Loucy (cell line): ENCODE measurements around the gene ABLIM2.

Experiments used
- CTCF ChIP-seq: fragments of 200-600 bp; sonication (generic); conservative IDR thresholded peaks from 2 replicates; pipeline ENCODE4 v1.5.1; 2014; ENCODE audit warnings: mild to moderate bottlenecking, antibody characterized with exemption, low read length
- EZH2phosphoT487 ChIP-seq: fragments of 200-600 bp; IDR thresholded peaks from 2 replicates; pipeline ENCODE4 v1.6.1; 2018; ENCODE audit warnings: antibody characterized with exemption, mild to moderate bottlenecking, moderate library complexity, borderline replicate concordance

DNA sequence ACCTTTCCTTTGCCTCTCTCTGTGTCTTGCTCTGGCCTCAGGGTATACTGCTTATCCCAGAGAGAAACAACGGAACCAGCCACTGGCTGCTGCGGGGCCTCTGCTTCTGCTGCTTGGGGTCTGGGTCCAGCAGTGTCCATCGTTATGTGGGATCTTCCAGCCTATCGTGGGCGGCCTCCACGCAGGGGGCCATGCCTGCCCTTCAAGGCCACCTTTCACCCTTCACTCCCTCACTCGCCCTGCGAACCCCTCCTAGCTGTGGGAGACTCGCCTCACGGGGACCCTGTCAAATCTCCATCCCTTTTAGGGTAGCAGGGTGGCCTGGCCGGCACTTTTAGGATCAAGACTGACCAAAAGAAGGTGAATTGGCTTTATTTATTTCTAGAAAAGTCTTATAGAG lies 19.3 kb upstream of the ABLIM2 start:
- no peak for TF ChIP-seq CTCF
- TF ChIP-seq EZH2phosphoT487 = no peak
